K562 (cell line): ENCODE results near the gene ZNF451.

ENCODE experiments used
- HMGN3 ChIP-seq: IDR thresholded peaks from 2 replicates; pipeline ENCODE4 v1.6.1; 2011; ENCODE audit warnings: borderline replicate concordance, low read depth, mild to moderate bottlenecking, mixed read lengths, low read length; ENCODE audit not compliant: insufficient read length; ENCODE audit errors: extremely low read depth
- NR0B1 ChIP-seq: fragments of 450-650 bp; IDR thresholded peaks from one replicate; pipeline ENCODE4 v1.6.1; 2018; ENCODE audit warnings: mild to moderate bottlenecking, moderate library complexity; ENCODE audit not compliant: partially characterized antibody
- REST ChIP-seq, 2 experiments: fragments of 450-650 bp; formaldehyde crosslinking in 1 of 2; IDR thresholded peaks; 2 replicates each; pipeline versions ENCODE4 v1.4.0 to v1.6.1; 2014 to 2020; ENCODE audit warnings: mild to moderate bottlenecking in 2 of 2, borderline replicate concordance in 1 of 2, low read depth in 1 of 2
- ZNF23 ChIP-seq: fragments of 250-450 bp; sonication (Bioruptor Pico); IDR thresholded peaks from 2 replicates; pipeline ENCODE4 v1.4.0; 2020; ENCODE audit warnings: mild to moderate bottlenecking
- ZSCAN29 ChIP-seq: fragments of 450-650 bp; IDR thresholded peaks from 2 replicates; pipeline ENCODE4 v1.6.1; 2017

GRCh38 chr6:57134954-57135353 lies 45.0 kb downstream of the ZNF451 start:
- no peak for TF ChIP-seq REST (IDR thresholded peaks at IDR 0.05; ENCODE audit: borderline replicate concordance)
- no peak for TF ChIP-seq REST (CRISPR knock-in tag; IDR thresholded peaks at IDR 0.05; ENCODE audit: low read depth)
- no peak for TF ChIP-seq HMGN3
- no peak for TF ChIP-seq ZNF23 (CRISPR knock-in tag)
- no peak for TF ChIP-seq NR0B1
- TF ChIP-seq ZSCAN29, result no peak
